ENCODE results near the gene TCP10L.
"Not testable (repeated sequence)": the region's sequence is repeated elsewhere in the genome, so short reads cannot be mapped to it uniquely, and the experiment has no call there.

The TCP10L gene

GRCh38 chr21:32585042-32585710 is at the start of gene TCP10L:
Gene TCP10L, minus strand, starts transcription at chr21:32585523. Its CDS starts 1,219 bp downstream, at chr21:32584304.
- DNase-seq = no peak

GRCh38 chr21:32626621-32627196 is 41.4 kb upstream of the TCP10L start:
- DNase-seq = no peak

DNA sequence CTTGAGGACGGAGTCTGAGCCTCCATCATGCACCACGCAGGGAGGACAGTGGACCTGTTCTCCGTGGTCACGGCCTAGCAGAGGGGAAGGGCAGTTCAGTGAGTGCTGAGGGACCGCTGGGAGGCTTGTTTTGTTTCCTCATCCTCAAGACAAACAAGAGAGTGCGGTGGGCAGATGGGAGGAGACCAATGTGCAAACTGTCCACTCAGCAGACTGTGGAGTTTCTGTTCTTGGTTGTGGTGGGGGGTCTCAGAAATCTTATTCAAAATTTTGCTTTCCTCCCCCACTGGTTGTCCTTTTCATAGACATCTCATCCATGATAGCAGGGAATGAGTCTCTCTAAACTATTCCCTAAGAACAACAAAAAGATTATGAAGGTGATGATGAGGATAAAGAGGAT is 32.9 kb upstream of the TCP10L start:
- DNase-seq = not testable (repeated sequence)

DNA sequence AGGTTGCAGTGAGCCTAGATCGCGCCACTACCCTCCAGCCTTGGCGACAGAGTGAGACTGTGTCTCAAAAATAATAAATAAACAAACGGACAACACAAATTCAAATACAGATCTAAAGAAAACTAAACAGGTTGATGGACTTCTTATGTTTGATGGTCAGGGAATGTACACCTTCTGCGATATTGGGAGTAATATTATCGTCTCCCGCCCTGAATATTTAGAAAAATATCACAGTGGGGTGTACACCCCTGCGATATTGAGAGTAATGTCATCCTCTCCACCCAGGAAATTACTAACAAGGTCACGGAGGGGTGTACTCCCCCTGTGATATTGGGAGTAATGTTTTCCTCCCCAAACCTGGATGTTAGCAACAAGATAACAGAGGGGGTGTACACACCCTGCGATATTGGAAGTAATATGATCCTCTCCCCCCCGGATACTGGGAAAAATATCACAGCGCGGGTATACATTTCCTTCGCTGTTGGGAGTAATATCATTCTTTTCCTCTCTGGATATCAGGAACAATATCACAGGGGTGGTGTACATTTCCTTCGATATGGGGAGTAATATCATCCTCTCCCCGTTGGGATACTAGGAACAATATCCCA is 28.2 kb upstream of the TCP10L start:
- no peak for DNase-seq

DNA sequence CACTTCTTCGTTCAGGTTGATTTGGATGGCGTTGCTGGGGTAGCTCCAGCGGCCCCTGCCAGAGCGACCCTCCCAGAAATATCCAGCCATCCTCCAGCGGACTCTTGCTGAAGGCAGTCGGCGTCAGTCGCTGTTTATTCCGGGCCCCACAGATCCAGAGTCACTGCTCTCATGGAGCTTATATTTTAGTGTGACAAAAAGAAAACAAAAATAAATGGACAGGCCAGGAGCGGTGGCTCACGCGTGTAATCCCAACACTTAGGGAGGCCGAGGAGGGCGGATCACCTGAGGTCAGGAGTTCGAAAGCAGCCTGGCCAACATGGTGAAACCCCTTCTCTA is 27.6 kb upstream of the TCP10L start:
- DNase-seq = no peak

- DNase-seq = peak; percentile 88 to 93
Measured at GRCh38 chr21:32612075-32612998, 27.0 kb upstream of the TCP10L start, which contains the start of gene CFAP298. Gene CFAP298, minus strand, starts transcription at chr21:32612377. Its CDS starts 134 bp downstream, at chr21:32612243.

GRCh38 chr21:32611471-32611997 is 26.2 kb upstream of the TCP10L start:
- peak in 1 of 2 donors; percentile 18 for DNase-seq

DNA sequence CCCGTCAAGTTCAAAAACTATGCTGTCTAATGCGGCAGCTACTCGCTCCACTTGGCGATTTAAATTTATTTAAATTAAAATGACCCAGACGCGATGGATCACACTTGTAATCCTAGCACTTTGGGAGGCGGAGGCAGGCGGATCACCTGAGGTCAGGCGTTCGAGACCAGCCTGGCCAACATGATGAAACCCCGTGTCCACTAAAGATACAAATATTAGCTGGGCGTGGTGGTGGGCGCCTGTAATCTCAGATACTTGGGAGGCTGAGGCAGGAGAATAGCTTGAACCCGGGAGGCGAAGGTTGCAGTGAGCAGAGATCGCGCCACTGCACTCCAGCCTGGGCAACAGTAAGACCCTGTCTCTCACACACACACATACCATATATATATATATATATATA is 25.6 kb upstream of the TCP10L start:
- not testable (repeated sequence) for DNase-seq

GRCh38 chr21:32608851-32609250 is 23.5 kb upstream of the TCP10L start:
- DNase-seq = no peak

DNA sequence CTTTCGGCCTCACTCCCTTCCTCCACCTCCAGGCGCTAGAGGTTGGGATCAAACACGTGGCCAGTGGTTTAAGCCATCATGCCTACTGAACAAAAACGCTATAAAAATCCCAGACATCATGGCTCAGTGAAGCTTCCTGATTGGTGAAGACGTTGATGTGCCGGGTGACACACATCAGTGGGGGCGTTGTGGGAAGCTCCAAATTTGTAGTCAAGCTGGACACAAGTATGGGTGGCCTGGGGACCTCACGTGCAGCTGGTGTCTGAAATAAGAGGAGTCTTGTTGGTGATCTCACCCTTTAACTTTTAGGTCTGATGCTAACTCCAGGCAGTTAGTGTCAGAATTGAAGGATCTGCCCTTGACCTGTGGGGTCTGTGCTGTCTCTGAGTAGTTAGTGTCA is 20.1 kb upstream of the TCP10L start:
- DNase-seq = no peak

DNA sequence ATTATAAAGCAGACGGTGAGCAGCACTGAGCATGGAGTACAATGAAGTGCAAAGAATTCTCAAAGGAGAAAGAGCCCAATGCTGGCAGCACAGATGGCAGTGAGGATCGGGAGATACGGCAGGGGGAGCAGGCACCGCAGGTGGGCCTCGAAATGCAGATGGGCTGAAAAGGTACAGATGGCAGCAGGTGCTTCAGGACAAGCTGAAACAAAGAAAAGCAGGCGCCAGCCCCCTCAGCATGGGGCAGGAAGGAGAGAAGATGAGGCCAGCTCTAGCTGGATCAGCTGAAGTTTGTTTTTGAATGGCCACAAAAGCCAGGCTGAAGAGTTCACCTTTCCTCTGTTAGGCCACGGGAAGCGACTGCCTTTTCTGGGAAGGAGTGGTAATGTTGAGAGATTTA is 19.1 kb upstream of the TCP10L start:
- DNase-seq = no peak

DNA sequence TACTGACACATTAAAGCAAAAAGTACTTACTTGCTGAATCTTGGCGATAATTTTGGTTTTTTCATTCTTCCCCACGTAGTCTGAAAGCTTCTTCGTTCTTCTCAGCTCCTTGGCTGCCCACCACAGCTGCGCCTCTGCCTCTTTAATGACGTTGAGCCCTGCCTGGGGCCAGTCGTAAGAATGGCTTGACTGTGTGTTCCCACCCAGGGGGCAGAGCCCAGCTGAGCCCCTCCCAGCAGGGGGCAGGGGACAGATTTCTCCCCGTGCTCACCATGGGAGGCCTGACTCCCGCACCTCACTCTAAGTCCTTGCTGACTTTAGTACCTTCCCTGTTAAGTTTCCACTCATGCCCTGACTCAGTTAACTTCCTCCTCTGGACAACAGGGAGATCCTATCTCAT is 17.8 kb upstream of the TCP10L start:
- no peak for DNase-seq

GRCh38 chr21:32602099-32602498 is 16.8 kb upstream of the TCP10L start:
- DNase-seq = no peak

DNA sequence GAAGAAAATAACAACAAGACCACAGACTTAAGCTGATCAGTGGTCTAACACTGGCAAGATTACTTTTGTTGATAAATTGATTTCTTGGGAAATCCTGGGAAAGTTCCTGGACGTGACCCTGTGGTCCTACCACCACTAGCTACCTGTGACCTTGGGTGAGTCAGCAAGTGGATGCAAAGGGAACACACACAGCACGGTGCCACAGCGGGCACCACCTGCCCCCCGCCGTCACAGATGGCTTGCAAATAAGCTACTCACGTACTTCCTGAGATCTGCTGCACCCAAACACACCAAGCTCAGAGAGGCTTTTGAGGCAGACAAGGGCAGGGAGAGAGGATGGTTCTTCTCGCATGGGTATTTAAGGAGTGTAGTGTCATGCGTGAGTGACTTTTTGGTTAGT is 14.2 kb upstream of the TCP10L start:
- no peak for DNase-seq

- DNase-seq = no peak
Measured at GRCh38 chr21:32599091-32599490, 13.8 kb upstream of the TCP10L start.

GRCh38 chr21:32597205-32597604 is 11.9 kb upstream of the TCP10L start:
- DNase-seq = no peak

DNA sequence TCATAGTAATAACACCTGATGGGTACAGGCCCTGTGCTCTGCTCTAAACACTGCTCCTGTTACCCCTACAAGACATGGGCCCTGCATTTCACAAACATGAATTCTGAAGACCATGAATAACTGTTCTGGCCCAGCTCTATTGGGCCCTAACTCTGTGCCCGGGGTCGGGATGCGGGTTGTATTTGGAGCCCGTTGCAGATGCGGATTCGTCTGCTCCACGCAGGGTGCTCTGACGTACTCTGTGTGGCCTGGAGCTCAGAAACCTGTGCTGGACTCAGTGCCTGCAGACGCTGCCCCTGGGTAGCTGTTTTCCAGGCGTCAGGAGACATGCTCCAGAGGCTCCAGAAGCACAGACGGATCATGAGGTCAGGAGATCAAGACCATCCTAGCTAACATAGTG is 10.1 kb upstream of the TCP10L start:
- no peak for DNase-seq

- no peak for DNase-seq
Measured at GRCh38 chr21:32593690-32594089, 8.4 kb upstream of the TCP10L start.

GRCh38 chr21:32592929-32593502 is 7.7 kb upstream of the TCP10L start:
- no peak for DNase-seq

GRCh38 chr21:32590130-32590529 is 4.8 kb upstream of the TCP10L start:
- no peak for DNase-seq

GRCh38 chr21:32587651-32588050 is 2.3 kb upstream of the TCP10L start:
- DNase-seq = no peak

GRCh38 chr21:32587120-32587519 is 1.8 kb upstream of the TCP10L start:
- no peak for DNase-seq

DNA sequence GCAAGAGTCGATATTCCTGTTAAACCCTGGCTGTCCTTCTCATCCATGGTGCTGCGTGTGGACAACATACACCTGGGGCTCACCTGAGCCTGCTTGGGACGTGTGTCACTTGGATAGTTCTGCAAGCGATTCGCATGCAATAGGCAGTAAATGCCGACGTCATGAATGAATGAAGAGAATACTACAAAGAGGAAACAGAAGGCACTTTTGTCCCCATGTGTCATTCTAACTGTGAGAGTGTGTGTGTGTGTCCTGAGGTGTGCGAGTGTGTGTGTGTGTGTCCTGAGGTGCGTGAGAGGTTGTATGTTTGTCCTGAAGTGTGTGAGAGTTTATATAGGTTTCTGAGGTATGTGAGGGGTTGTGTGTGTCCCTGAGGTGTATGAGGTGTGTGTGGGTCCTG is 647 bp upstream of the TCP10L start:
- DNase-seq = no peak
